Spinal cord (tissue), 10 donors: ENCODE measurements around the gene ANKRD30A. TPM values are rescaled to one million over a fixed set of nuclear protein-coding genes. Genes with fewer than 3 reads are reported as not detected.
"Not testable (repeated sequence)": the region's sequence is repeated elsewhere in the genome, so short reads cannot be mapped to it uniquely, and the experiment has no call there.

ENCODE experiments used
- DNase-seq, 6 donors: peaks; one replicate each; pipeline versions ENCODE4 v3.0.0 to v3.0.0-alpha.2; 2013 to 2015; ENCODE audit warnings: low spot score in 6 of 6, low read depth in 4 of 6
- H3K27ac ChIP-seq: one replicate; pipeline ENCODE4 v1.5.1; 2013; ENCODE audit warnings: low read depth, low read length, control low read depth
- H3K27me3 ChIP-seq: one replicate; pipeline ENCODE4 v1.6.1; 2013; ENCODE audit warnings: low read length; ENCODE audit not compliant: control insufficient read depth, insufficient read depth
- H3K36me3 ChIP-seq: one replicate; pipeline ENCODE4 v1.6.1; 2013; ENCODE audit warnings: low read length; ENCODE audit not compliant: control insufficient read depth, insufficient read depth
- H3K4me1 ChIP-seq: one replicate; pipeline ENCODE4 v1.6.1; 2013; ENCODE audit warnings: low read length; ENCODE audit not compliant: control insufficient read depth, insufficient read depth
- H3K4me3 ChIP-seq: one replicate; pipeline ENCODE4 v1.5.1; 2013; ENCODE audit warnings: low read depth, low read length, control low read depth
- H3K9me3 ChIP-seq: one replicate; pipeline ENCODE4 v1.6.1; 2013; ENCODE audit warnings: low read length; ENCODE audit not compliant: control insufficient read depth, insufficient read depth
- WGBS: methylation state at CpG from one replicate; pipeline ENCODE4 v1.1.5; 2013; ENCODE audit warnings: missing lambda C conversion rate; ENCODE audit not compliant: insufficient coverage; 5-methylcytosine and 5-hydroxymethylcytosine counted together
- long read RNA-seq, 4 donors: transcript quantifications; one replicate each; lab custom pipeline, GENCODE V29; 2026
- polyA plus RNA-seq, 2 donors: library from polyadenylated mRNA; unstranded; fragments of 120-200 nt; gene quantifications; one replicate each; pipeline ENCODE4 v1.2.1, GENCODE V29; 2013; ENCODE audit not compliant: insufficient read length in 2 of 2
- total RNA-seq, 2 donors: library from RNA; depleted of rRNA in 1 of 2; stranded (reverse); fragments of 120-200 nt in 1 of 2; fragments of >200 nt in 1 of 2; gene quantifications; one replicate each; pipeline versions ENCODE4 v1.2.3 to v1.2.4, GENCODE V29; 2013 to 2014
- donor health status: healthy.

ANKRD30A gene, protein sequence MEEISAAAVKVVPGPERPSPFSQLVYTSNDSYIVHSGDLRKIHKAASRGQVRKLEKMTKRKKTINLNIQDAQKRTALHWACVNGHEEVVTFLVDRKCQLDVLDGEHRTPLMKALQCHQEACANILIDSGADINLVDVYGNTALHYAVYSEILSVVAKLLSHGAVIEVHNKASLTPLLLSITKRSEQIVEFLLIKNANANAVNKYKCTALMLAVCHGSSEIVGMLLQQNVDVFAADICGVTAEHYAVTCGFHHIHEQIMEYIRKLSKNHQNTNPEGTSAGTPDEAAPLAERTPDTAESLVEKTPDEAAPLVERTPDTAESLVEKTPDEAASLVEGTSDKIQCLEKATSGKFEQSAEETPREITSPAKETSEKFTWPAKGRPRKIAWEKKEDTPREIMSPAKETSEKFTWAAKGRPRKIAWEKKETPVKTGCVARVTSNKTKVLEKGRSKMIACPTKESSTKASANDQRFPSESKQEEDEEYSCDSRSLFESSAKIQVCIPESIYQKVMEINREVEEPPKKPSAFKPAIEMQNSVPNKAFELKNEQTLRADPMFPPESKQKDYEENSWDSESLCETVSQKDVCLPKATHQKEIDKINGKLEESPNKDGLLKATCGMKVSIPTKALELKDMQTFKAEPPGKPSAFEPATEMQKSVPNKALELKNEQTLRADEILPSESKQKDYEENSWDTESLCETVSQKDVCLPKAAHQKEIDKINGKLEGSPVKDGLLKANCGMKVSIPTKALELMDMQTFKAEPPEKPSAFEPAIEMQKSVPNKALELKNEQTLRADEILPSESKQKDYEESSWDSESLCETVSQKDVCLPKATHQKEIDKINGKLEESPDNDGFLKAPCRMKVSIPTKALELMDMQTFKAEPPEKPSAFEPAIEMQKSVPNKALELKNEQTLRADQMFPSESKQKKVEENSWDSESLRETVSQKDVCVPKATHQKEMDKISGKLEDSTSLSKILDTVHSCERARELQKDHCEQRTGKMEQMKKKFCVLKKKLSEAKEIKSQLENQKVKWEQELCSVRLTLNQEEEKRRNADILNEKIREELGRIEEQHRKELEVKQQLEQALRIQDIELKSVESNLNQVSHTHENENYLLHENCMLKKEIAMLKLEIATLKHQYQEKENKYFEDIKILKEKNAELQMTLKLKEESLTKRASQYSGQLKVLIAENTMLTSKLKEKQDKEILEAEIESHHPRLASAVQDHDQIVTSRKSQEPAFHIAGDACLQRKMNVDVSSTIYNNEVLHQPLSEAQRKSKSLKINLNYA (N-terminal part only)
- total RNA-seq (not detected), polyA plus RNA-seq (not detected)
- long read RNA-seq, donor 1, result 0 reads
- long read RNA-seq, donor 2, result 0 reads
- long read RNA-seq, donor 3, result 0 reads
- long read RNA-seq, donor 4, result 0 reads

DNA sequence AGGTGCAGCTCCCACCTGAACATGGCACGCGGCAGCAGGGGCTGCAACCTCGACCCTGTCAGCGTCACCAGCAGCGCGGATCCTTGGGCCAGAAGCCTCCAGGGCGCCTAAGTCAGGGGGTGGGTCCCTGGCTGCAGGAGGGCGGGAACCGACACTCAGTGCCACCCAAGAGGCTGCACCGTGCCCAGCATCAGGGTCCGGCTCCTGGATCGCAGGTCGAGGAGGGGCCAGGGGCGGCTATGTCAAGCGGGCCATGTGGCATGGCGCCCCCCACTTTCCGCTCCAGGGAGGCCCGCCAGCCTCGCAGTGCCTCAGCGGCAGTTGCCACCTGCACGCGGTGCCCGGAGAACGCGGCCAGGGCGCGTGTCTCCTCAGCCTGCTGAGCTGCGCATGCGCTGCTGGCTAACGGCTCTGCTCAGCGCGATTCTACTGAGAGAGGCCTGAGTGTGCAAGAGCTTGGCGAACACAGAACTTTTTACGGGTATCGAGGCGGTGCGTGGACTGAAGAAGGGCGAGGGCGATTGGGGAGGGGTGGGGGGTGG lies at the start of gene ANKRD30A:
Gene ANKRD30A, plus strand, starts transcription at position 408 of the 542 bp plus-strand sequence. CDS start 190 bp downstream, outside the sequence.
- H3K4me3 ChIP-seq, result no peak within 1 kb of the TSS
- no peak within 1 kb of the TSS for H3K27ac ChIP-seq
- peaks cover 5% of the 10 kb centered on the region for H3K9me3 ChIP-seq
- H3K4me1 ChIP-seq, result no peaks in the 10 kb centered on the region
- H3K27me3 ChIP-seq, result no peaks in the 10 kb centered on the region
- H3K36me3 ChIP-seq, result no peaks in the 10 kb centered on the region
- WGBS, result 85% methylated on average over 38 of the region's 39 CpGs
- no peak for DNase-seq

DNA sequence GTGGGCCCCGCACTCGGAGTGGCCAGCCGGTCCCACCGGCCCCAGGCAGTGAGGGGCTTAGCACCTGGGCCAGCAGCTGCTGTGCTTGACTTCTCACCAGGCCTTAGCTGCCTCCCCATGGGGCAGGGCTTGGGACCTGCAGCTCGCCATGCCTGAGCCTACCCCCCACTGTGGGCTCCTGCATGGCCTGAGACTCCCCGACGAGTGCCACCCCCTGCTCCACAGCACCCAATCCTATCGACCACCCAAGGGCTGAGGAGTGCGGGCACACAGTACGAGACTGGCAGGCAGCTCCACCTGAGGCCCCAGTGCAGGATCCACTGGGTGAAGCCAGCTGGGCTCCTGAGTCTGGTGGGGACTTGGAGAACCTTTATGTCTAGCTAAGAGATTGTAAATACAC lies 49.3 kb upstream of the ANKRD30A start:
- not testable (repeated sequence) for H3K4me1 ChIP-seq, H3K27me3 ChIP-seq, H3K36me3 ChIP-seq, H3K27ac ChIP-seq, DNase-seq, H3K9me3 ChIP-seq, H3K4me3 ChIP-seq
- 91% methylated on average over 7 of the region's 10 CpGs for WGBS

DNA sequence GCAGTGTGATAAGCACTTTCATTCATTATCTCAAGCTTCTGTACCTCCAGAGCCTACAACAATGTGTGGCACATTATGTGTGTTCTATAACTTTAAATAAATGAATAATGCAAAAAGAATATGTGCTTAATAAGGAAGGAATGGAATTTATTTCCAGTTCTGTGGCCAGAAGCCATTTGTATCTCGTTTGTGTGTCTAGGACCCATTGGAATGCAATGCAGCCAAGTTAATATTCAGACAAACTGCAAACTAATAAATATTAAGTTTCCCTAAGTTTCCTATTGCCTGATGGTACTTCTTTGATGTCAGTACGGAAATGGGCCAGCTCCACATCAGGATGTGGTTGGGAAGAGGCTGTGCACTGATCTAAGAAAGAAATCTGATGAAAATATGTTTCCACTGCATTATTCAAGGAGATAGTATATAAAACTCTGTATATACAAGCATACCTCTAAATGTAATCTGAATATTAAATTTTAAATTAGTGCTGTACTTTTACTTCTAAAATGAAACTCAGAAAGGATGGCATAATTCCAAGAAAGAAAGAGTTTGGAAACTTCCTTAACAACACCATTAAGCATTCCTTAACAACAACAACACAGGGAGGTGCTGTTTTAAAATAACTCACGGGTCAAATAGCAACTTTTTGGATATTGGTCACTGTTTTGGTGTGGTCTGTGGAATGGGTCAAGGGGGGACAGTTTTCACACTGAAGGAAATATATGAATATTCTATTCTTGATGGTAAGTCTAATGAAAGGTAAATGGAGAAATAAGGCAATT lies 29.4 kb upstream of the ANKRD30A start:
- Histone ChIP-seq H3K27ac (no peak overlapping the region), H3K27me3 (no peaks in the 10 kb centered on the region), H3K9me3 (peaks cover 7% of the 10 kb centered on the region), H3K36me3 (no peaks in the 10 kb centered on the region), H3K4me1 (no peaks in the 10 kb centered on the region), H3K4me3 (no peak overlapping the region)
- no CpG with 5 or more reads among the region's 3 CpGs for WGBS
- no peak for DNase-seq

DNA sequence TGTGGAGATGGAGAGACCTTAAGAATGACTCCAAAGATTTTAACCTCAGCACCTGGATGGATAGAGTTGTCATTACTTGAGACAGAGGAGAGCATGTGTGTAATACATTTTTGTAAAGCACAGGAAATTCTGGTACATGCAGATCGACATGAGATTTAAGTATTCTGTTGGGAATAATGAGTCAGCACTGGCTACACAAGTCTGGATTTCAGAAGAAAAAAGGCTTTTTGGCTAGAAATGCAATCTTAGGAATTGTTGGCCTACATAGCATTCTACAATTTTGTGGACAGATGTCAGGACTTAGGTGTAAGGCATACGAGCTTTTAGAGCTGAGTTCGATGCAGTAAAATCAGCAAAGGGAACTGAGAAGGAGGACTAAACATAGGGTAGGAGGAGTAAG lies 24.1 kb upstream of the ANKRD30A start:
- H3K9me3 ChIP-seq, result no peaks in the 10 kb centered on the region
- H3K4me3 ChIP-seq, result no peak overlapping the region
- DNase-seq, result no peak
- H3K36me3 ChIP-seq, result no peaks in the 10 kb centered on the region
- H3K4me1 ChIP-seq, result no peaks in the 10 kb centered on the region
- no peak overlapping the region for H3K27ac ChIP-seq
- 79% methylated on average over 3 of the region's 3 CpGs for WGBS
- no peaks in the 10 kb centered on the region for H3K27me3 ChIP-seq

DNA sequence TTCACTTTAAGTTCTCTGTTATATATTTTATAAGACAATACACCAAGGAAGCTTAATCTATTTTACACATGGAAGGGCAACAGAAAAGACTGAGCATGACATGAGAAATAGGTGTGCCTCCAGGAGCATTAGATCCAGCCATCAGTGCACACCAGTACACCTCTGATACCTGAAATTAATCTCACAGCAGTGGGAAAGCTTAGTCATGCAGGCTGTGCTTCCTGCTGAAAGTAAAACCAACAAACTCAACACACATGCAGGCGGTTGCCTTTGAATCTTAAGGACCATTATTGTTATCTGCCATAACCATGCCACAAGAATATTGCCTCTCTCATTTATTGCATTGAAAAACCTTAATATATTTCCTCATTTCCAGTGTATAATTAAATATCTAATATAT lies 16.4 kb upstream of the ANKRD30A start:
- no peaks in the 10 kb centered on the region for H3K9me3 ChIP-seq
- no CpG with 5 or more reads among the region's 1 CpG for WGBS
- no peaks in the 10 kb centered on the region for H3K4me1 ChIP-seq
- no peak overlapping the region for H3K27ac ChIP-seq
- no peak for DNase-seq
- H3K4me3 ChIP-seq, result no peak overlapping the region
- H3K27me3 ChIP-seq, result no peaks in the 10 kb centered on the region
- H3K36me3 ChIP-seq, result no peaks in the 10 kb centered on the region

DNA sequence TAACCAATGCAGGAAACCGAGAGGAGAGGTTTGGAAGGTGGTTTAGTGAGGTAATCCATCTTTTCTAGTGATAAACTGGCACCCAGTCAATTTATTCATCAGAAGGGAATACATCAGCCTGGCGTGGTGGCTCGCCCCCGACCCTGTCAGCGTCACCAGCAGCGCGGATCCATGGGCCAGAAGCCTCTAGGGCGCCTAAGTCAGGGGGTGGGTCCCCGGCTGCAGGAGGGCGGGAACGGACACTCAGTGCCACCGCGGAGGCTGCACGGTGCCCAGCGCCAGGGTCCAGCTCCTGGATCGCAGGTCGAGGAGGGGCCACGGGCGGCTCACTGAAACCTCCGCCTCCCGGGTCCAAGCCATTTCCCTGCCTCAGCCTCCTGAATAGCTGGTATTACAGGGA lies 866 bp upstream of the ANKRD30A start:
- peaks cover 5% of the 10 kb centered on the region for H3K9me3 ChIP-seq
- WGBS, result 95% methylated on average over 20 of the region's 21 CpGs
- H3K4me3 ChIP-seq, result no peak overlapping the region
- H3K27ac ChIP-seq, result no peak overlapping the region
- no peaks in the 10 kb centered on the region for H3K27me3 ChIP-seq
- H3K36me3 ChIP-seq, result no peaks in the 10 kb centered on the region
- no peaks in the 10 kb centered on the region for H3K4me1 ChIP-seq
- DNase-seq, result no peak

DNA sequence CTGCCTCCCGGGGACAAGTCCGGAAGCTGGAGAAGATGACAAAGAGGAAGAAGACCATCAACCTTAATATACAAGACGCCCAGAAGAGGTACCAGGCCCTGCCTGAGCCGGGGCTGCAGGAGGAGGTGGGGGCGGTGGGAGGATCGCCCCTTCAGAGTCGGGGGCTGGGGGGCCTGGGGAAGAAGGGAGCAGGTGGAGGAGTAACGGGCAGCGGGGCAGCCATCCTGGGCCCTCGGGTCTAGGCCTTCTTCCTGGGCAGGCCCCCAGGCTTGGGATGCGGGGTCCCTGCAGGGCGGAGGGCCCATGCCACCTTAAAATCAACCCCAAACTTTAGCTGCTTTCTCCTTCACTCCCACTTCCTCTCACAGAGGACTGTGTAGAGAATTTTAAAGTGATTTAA lies 523 bp downstream of the ANKRD30A start:
- no CpG with 5 or more reads among the region's 12 CpGs for WGBS
- Histone ChIP-seq H3K4me1 (no peaks in the 10 kb centered on the region), H3K36me3 (no peaks in the 10 kb centered on the region), H3K27me3 (no peaks in the 10 kb centered on the region), H3K27ac (no peak overlapping the region), H3K4me3 (no peak overlapping the region), H3K9me3 (peaks cover 5% of the 10 kb centered on the region)
- no peak for DNase-seq

DNA sequence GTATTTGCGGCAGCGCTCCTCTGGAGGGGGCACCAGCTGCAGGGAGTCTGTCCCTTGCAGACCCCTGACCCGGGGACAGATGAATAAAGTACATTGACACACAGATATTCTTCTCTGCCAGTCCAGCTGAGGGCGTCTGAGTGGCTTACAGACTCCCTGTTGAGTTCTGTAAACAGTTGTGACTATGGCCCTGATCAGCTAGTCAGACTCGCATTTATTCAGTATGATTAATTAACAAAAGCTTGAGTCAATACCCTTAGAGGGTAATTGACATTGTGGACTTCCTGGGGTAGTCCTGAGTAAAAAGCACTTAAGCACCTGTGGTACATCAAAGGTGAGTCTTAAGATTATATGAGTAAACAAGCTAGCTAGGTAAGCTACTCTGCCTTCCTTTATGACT lies 21.0 kb downstream of the ANKRD30A start:
- no peak for DNase-seq
- WGBS, result 14% methylated on average over 1 of the region's 5 CpGs
- H3K4me3 ChIP-seq, result no peak overlapping the region
- no peaks in the 10 kb centered on the region for H3K27me3 ChIP-seq
- no peak overlapping the region for H3K27ac ChIP-seq
- no peaks in the 10 kb centered on the region for H3K4me1 ChIP-seq
- no peaks in the 10 kb centered on the region for H3K36me3 ChIP-seq
- H3K9me3 ChIP-seq, result no peaks in the 10 kb centered on the region
